HepG2 (cell line): ENCODE results near the gene C19orf73. TPM values are rescaled to one million over a fixed set of nuclear protein-coding genes. Genes with fewer than 3 reads are reported as not detected.

ENCODE experiments used
- FOXK2 ChIP-seq: fragments of 450-650 bp; IDR thresholded peaks from 2 replicates; pipeline ENCODE4 v1.6.1; 2016
- GPN1 ChIP-seq: sonication (generic); formaldehyde crosslinking; IDR thresholded peaks from 2 replicates; pipeline ENCODE4 v1.5.1; 2020; ENCODE audit warnings: missing genetic modification reagents, borderline replicate concordance
- MED8 ChIP-seq: sonication (generic); formaldehyde crosslinking; IDR thresholded peaks from 2 replicates; pipeline ENCODE4 v1.8.1; 2023; ENCODE audit warnings: mild to moderate bottlenecking, missing genetic modification reagents; ENCODE audit not compliant: insufficient replicate concordance
- ZFAT ChIP-seq: sonication (generic); formaldehyde crosslinking; conservative IDR thresholded peaks from 2 replicates; pipeline ENCODE4 v1.8.1; 2023; ENCODE audit warnings: missing genetic modification reagents, inconsistent platforms
- ZFP41 ChIP-seq: sonication (generic); formaldehyde crosslinking; IDR thresholded peaks from 2 replicates; pipeline ENCODE4 v1.4.0; 2020; ENCODE audit warnings: mild to moderate bottlenecking, missing genetic modification reagents, borderline replicate concordance
- ZNF12 ChIP-seq: sonication (generic); formaldehyde crosslinking; IDR thresholded peaks from 2 replicates; pipeline ENCODE4 v1.5.0; 2020; ENCODE audit warnings: missing genetic modification reagents
- ZNF30 ChIP-seq: sonication (generic); formaldehyde crosslinking; IDR thresholded peaks from 2 replicates; pipeline ENCODE4 v1.5.0; 2020; ENCODE audit warnings: mild to moderate bottlenecking, missing genetic modification reagents
- ZNF790 ChIP-seq: sonication (generic); formaldehyde crosslinking; IDR thresholded peaks from 2 replicates; pipeline ENCODE4 v1.8.0; 2022; ENCODE audit warnings: missing genetic modification reagents, mild to moderate bottlenecking, borderline replicate concordance
- polyA plus RNA-seq, 8 experiments: library from polyadenylated mRNA; depleted of rRNA in 3 of 8; stranded (reverse) in 7 of 8; unstranded in 1 of 8; fragments of >200 nt; fragmentation: Illumina TruSeq in 4 of 8; extraction: Trizol in 4 of 8; gene quantifications; 2 replicates each; pipeline versions ENCODE4 v1.2.1 to v1.2.3, GENCODE V29; 2011 to 2016; ENCODE audit warnings: low read depth in 4 of 8, missing spikeins in 1 of 8, mixed read lengths in 1 of 8; ENCODE audit not compliant: insufficient read depth in 1 of 8
- total RNA-seq, 5 experiments: library from RNA; depleted of rRNA; stranded (reverse); fragments of >200 nt; fragmentation: Illumina TruSeq; extraction: Trizol; gene quantifications; 2 replicates each; pipeline ENCODE4 v1.2.3, GENCODE V29; 2016; ENCODE audit warnings: low read depth in 1 of 5
- TF ChIP-seq, protein P1 (sequence below): sonication (generic); formaldehyde crosslinking; IDR thresholded peaks from 2 replicates; pipeline ENCODE4 v1.8.0; 2022; ENCODE audit warnings: mild to moderate bottlenecking, missing genetic modification reagents; ENCODE audit not compliant: insufficient replicate concordance
- TF ChIP-seq, protein P2 (sequence below): sonication (generic); formaldehyde crosslinking; IDR thresholded peaks from 2 replicates; pipeline ENCODE4 v1.4.0; 2020; ENCODE audit warnings: missing genetic modification reagents, mild to moderate bottlenecking, borderline replicate concordance
- TF ChIP-seq, protein P3 (sequence below): sonication (generic); formaldehyde crosslinking; IDR thresholded peaks from 2 replicates; pipeline ENCODE4 v1.4.0; 2020; ENCODE audit warnings: missing genetic modification reagents, borderline replicate concordance
- TF ChIP-seq, protein P4 (sequence below): IDR thresholded peaks from 2 replicates; pipeline ENCODE4 v1.6.1; 2016; ENCODE audit warnings: mild to moderate bottlenecking
- TF ChIP-seq, protein P5 (sequence below): sonication (generic); formaldehyde crosslinking; IDR thresholded peaks from 2 replicates; pipeline ENCODE4 v1.4.0; 2020; ENCODE audit warnings: missing genetic modification reagents
- TF ChIP-seq, protein P6 (sequence below): sonication (generic); formaldehyde crosslinking; IDR thresholded peaks from 2 replicates; pipeline ENCODE4 v1.8.1; 2023; ENCODE audit warnings: mild to moderate bottlenecking, moderate library complexity, missing genetic modification reagents

C19orf73 gene
- total and polyA plus RNA-seq, 2 of the 13 experiments (the other 11 are each of a cell fraction or from before 2014, with no cell fraction given), result 1.4 to 1.5 TPM

DNA sequence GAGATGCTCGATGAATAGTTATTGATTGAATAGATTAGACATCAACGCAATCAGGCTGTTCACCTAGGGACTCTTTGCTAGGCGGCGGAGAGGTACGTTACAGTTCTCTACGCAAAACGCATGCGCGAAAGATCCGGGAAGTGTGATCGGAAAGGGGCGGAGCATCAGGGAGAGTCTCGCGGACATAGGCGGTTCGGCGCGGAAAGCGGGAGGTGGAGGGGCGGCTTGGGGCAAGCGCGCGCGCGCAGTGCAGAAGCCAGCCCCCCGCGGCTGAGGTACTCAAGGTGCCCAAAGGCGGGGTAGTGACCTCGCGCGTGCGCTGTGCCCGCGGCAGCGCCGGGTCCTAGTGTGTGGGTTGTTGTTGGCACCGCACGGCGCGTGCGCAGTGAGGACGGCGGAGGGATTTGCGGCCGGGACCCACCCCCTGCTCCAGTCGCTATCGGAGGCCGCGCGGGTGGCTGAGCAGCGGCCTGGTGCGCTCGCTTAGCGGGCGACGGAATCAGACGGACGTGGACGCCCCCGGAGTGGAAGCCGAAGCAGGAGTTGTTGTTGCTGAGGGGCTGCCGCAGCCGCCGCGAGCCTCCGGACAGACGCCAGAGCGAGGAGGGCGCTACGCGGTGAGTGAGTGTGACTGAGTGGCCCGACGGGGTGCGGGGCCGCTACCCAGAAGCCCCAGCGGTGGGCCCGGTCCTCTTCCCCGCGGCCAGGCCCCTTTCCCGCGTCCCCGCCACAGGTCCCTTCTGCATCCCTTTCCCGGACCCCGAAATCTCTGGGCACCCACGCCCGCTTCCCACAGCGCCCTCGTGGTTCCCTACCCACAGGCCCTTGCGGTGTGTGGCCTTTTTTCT is 33.7 kb downstream of the C19orf73 start, which contains the start of gene SNRNP70 (continued):
- TF ChIP-seq, protein P1, sequence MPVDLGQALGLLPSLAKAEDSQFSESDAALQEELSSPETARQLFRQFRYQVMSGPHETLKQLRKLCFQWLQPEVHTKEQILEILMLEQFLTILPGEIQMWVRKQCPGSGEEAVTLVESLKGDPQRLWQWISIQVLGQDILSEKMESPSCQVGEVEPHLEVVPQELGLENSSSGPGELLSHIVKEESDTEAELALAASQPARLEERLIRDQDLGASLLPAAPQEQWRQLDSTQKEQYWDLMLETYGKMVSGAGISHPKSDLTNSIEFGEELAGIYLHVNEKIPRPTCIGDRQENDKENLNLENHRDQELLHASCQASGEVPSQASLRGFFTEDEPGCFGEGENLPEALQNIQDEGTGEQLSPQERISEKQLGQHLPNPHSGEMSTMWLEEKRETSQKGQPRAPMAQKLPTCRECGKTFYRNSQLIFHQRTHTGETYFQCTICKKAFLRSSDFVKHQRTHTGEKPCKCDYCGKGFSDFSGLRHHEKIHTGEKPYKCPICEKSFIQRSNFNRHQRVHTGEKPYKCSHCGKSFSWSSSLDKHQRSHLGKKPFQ, result peak; percentile 82
- TF ChIP-seq ZFAT, result peak; percentile 83; the same call in 1 of the 2 replicates
- TF ChIP-seq ZNF30 (CRISPR knock-in tag), result no peak
- TF ChIP-seq, protein P2, sequence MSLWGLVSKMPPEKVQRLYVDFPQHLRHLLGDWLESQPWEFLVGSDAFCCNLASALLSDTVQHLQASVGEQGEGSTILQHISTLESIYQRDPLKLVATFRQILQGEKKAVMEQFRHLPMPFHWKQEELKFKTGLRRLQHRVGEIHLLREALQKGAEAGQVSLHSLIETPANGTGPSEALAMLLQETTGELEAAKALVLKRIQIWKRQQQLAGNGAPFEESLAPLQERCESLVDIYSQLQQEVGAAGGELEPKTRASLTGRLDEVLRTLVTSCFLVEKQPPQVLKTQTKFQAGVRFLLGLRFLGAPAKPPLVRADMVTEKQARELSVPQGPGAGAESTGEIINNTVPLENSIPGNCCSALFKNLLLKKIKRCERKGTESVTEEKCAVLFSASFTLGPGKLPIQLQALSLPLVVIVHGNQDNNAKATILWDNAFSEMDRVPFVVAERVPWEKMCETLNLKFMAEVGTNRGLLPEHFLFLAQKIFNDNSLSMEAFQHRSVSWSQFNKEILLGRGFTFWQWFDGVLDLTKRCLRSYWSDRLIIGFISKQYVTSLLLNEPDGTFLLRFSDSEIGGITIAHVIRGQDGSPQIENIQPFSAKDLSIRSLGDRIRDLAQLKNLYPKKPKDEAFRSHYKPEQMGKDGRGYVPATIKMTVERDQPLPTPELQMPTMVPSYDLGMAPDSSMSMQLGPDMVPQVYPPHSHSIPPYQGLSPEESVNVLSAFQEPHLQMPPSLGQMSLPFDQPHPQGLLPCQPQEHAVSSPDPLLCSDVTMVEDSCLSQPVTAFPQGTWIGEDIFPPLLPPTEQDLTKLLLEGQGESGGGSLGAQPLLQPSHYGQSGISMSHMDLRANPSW (CRISPR knock-in tag), result no peak; the same call in 1 of the 2 replicates
- TF ChIP-seq, protein P3, sequence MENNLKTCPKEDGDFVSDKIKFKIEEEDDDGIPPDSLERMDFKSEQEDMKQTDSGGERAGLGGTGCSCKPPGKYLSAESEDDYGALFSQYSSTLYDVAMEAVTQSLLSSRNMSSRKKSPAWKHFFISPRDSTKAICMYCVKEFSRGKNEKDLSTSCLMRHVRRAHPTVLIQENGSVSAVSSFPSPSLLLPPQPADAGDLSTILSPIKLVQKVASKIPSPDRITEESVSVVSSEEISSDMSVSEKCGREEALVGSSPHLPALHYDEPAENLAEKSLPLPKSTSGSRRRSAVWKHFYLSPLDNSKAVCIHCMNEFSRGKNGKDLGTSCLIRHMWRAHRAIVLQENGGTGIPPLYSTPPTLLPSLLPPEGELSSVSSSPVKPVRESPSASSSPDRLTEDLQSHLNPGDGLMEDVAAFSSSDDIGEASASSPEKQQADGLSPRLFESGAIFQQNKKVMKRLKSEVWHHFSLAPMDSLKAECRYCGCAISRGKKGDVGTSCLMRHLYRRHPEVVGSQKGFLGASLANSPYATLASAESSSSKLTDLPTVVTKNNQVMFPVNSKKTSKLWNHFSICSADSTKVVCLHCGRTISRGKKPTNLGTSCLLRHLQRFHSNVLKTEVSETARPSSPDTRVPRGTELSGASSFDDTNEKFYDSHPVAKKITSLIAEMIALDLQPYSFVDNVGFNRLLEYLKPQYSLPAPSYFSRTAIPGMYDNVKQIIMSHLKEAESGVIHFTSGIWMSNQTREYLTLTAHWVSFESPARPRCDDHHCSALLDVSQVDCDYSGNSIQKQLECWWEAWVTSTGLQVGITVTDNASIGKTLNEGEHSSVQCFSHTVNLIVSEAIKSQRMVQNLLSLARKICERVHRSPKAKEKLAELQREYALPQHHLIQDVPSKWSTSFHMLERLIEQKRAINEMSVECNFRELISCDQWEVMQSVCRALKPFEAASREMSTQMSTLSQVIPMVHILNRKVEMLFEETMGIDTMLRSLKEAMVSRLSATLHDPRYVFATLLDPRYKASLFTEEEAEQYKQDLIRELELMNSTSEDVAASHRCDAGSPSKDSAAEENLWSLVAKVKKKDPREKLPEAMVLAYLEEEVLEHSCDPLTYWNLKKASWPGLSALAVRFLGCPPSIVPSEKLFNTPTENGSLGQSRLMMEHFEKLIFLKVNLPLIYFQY (CRISPR knock-in tag), result peak; percentile 31; the same call in 1 of the 2 replicates
- TF ChIP-seq, protein P4, sequence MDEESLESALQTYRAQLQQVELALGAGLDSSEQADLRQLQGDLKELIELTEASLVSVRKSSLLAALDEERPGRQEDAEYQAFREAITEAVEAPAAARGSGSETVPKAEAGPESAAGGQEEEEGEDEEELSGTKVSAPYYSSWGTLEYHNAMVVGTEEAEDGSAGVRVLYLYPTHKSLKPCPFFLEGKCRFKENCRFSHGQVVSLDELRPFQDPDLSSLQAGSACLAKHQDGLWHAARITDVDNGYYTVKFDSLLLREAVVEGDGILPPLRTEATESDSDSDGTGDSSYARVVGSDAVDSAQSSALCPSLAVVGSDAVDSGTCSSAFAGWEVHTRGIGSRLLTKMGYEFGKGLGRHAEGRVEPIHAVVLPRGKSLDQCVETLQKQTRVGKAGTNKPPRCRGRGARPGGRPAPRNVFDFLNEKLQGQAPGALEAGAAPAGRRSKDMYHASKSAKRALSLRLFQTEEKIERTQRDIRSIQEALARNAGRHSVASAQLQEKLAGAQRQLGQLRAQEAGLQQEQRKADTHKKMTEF (CRISPR knock-in tag), result peak; percentile 91
- TF ChIP-seq GPN1 (CRISPR knock-in tag), result 0 out of 2 replicates have a peak, but pooled peaks have one; percentile 33
- TF ChIP-seq ZNF790, result peak; percentile 90; the same call in 1 of the 2 replicates
- TF ChIP-seq, protein P5, sequence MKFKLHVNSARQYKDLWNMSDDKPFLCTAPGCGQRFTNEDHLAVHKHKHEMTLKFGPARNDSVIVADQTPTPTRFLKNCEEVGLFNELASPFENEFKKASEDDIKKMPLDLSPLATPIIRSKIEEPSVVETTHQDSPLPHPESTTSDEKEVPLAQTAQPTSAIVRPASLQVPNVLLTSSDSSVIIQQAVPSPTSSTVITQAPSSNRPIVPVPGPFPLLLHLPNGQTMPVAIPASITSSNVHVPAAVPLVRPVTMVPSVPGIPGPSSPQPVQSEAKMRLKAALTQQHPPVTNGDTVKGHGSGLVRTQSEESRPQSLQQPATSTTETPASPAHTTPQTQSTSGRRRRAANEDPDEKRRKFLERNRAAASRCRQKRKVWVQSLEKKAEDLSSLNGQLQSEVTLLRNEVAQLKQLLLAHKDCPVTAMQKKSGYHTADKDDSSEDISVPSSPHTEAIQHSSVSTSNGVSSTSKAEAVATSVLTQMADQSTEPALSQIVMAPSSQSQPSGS (CRISPR knock-in tag), result peak; percentile 45
- TF ChIP-seq ZNF12, result peak; percentile 21; the same call in 1 of the 2 replicates
- TF ChIP-seq, protein P6, sequence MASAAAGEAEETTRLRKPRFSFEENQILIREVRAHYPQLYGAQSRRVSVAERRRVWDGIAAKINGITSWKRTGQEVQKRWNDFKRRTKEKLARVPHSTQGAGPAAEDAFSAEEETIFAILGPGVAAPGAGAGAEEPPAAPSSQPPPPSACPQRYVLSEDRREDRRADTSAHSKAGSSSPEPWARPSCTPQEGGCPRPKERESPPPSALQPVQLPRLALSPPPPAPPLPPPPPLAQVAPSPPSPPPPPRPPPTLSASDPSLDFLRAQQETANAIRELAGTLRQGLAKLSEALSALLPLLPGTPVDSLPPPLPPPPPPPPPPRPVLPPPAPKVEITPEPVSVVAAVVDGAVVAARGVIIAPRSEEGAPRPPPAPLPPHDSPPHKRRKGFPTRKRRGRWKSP (CRISPR knock-in tag), result peak; percentile 94
- no peak for TF ChIP-seq ZFP41 (CRISPR knock-in tag)
- peak; percentile 24 for TF ChIP-seq MED8 (CRISPR knock-in tag)
- peak; percentile 78 for TF ChIP-seq FOXK2
